GM04504 (cell line): ENCODE results near the gene KEAP1.
"Not testable (repeated sequence)": the region's sequence is repeated elsewhere in the genome, so short reads cannot be mapped to it uniquely, and the experiment has no call there.

Source experiments
- DNase-seq: peaks from one replicate; pipeline ENCODE4 v3.0.0-alpha.2; 2012; ENCODE audit warnings: low read depth

Gene KEAP1

GRCh38 chr19:10503002-10503789 lies at the start of gene KEAP1:
Gene KEAP1 (minus strand): TSS chr19:10503356. CDS start chr19:10500033, 3,323 bp downstream.
- no peak for DNase-seq

GRCh38 chr19:10552510-10553053 lies 49.4 kb upstream of the KEAP1 start:
- no peak for DNase-seq

- DNase-seq: no peak
These were observed 48.6 kb upstream of the KEAP1 start for GRCh38 chr19:10551698-10552301.

- not testable (repeated sequence) for DNase-seq
These were observed 47.9 kb upstream of the KEAP1 start for GRCh38 chr19:10551006-10551405.

- DNase-seq: no peak
These were observed 47.2 kb upstream of the KEAP1 start for GRCh38 chr19:10550336-10550735.

- DNase-seq: no peak
These were observed 46.6 kb upstream of the KEAP1 start for GRCh38 chr19:10549733-10550132.

GRCh38 chr19:10548746-10549276 lies 45.7 kb upstream of the KEAP1 start:
- DNase-seq: no peak

DNA sequence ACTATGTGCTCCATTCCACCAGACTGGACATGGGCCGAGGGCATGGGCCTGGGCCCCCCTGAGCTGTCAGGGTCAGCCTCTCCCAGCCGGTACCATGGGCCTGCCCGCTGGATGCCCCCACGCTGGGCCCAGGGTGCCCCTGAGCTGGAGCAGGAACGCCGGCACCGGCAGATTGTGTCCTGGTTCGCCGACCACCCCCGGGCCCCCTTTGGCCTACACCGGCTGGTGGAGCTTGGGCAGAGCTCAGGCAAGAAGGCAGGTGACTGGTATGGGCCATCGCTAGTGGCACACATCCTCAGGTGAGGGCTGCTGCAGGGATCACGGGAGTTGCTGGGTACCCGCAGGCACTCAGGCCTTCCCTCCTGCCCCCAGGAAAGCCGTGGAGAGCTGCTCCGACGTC lies 43.7 kb upstream of the KEAP1 start:
- no peak for DNase-seq

DNA sequence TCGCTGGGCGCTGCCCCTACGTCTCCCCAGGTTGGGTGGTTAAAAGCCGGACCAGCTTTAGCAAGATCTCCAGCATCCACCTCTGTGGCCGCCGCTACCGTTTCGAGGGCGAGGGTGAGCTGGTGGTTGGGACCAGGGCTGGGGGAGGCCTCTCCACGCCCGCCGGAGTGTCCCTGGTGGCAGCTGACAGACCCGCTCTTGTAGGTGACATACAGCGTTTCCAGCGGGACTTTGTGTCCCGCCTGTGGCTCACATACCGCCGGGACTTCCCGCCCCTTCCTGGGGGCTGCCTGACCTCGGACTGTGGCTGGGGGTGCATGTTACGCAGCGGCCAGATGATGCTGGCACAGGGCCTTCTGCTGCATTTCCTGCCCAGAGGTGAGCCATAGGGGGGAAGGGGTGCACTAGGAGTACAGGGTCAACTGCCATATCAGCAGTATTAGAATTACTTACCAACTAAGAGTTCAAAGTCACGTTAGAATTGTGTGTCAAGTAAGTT lies 41.6 kb upstream of the KEAP1 start:
- no peak for DNase-seq

GRCh38 chr19:10544242-10544752 lies 41.1 kb upstream of the KEAP1 start:
- DNase-seq: no peak

GRCh38 chr19:10543420-10544241 lies 40.5 kb upstream of the KEAP1 start, which contains the start of gene ATG4D:
Gene ATG4D (plus strand): TSS chr19:10543904. CDS start chr19:10544091, 187 bp downstream.
- no peak for DNase-seq

DNA sequence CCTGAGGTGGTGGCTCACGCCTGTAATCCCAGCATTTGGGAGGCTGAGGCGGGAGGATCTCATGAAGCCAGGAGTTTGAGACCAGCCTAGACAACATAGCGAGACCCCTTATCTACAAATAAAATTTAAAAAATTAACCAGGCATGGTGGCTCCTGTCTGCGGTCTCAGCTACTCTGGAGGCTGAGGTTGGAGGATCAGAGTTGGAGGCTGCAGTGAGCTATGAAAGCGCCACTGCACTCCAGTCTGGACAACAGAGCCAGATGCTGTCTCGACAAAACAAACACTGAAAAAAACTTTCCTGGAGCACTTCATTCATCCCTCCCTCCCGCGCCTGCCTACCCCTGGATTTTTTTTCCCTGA lies 39.9 kb upstream of the KEAP1 start:
- no peak for DNase-seq

GRCh38 chr19:10539016-10539415 lies 35.9 kb upstream of the KEAP1 start:
- not testable (repeated sequence) for DNase-seq

- DNase-seq: no peak
These were observed 35.2 kb upstream of the KEAP1 start for GRCh38 chr19:10538204-10538983.

DNA sequence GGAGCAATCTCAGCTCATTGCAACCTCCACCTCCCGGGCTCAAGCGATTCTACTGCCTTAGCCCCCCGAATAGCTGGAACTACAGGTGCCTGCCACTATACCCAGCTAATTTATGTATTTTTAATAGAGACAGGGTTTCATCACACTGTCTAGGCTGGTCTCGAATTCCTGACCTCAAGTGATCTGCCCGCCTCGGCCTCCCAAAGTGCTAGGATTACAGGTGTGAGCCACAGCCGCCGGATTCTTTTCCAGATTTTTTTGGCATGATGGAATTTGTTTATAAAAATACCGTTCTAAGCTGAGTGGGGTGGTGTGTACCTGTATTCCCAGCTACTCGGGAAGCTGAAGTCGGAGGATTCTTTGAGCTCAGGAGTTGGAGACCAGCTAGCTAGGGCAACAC lies 34.5 kb upstream of the KEAP1 start:
- no peak for DNase-seq

GRCh38 chr19:10535613-10536012 lies 32.5 kb upstream of the KEAP1 start:
- no peak for DNase-seq

GRCh38 chr19:10533646-10534386 lies 30.7 kb upstream of the KEAP1 start:
- peak; percentile 83 for DNase-seq

- no peak for DNase-seq
These were observed 29.3 kb upstream of the KEAP1 start for GRCh38 chr19:10532457-10532856.

DNA sequence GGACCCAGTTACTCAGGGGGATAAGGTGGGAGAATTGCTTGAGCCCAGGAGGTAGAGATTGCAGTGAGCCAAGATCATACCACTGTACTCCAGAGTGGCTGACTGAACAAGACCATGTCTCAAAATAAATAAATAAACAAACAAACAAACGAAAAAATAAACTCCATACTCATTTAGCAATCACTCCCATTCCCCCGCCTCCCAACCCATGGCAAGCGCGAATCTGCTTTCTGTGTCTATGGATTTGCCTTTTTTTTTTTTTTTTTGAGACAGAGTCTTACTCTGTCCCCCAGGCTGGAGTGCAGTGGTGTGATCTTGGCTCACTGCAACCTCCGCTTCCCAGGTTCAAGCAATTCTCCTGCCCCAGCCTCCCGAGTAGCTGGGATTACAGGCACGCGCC lies 23.7 kb upstream of the KEAP1 start:
- not testable (repeated sequence) for DNase-seq

GRCh38 chr19:10525636-10526035 lies 22.5 kb upstream of the KEAP1 start:
- no peak for DNase-seq
